ENCODE measurements around the gene ZNF496. TPM values are rescaled to one million over a fixed set of nuclear protein-coding genes. Genes with fewer than 3 reads are reported as not detected.

The ZNF496 gene
- total RNA-seq, 1 donor from 2014 or later = 47.1 TPM

GRCh38 chr1:247288341-247288740 is 43.3 kb downstream of the ZNF496 start:
- DNase-seq (ENCODE audit: extremely low spot score, unreplicated experiment) = peak; percentile 25
- H3K27ac Mint-ChIP-seq = no peak overlapping the region
- H3K4me3 Mint-ChIP-seq = no peak overlapping the region
- H3K27me3 Mint-ChIP-seq = no peaks in the 10 kb centered on the region
- H3K9me3 Mint-ChIP-seq = peaks cover 21% of the 10 kb centered on the region
- no peaks in the 10 kb centered on the region for H3K4me1 Mint-ChIP-seq (ENCODE audit: unreplicated experiment)
- H3K36me3 Mint-ChIP-seq = peaks cover 14% of the 10 kb centered on the region
- TF ChIP-seq CTCF (conservative IDR thresholded peaks at IDR 0.05) = no peak

GRCh38 chr1:247287460-247287859 is 44.2 kb downstream of the ZNF496 start:
- TF ChIP-seq CTCF (conservative IDR thresholded peaks at IDR 0.05) = peak; percentile 41
- DNase-seq (ENCODE audit: extremely low spot score, unreplicated experiment) = peak; percentile 52
- Mint-ChIP-seq H3K27me3 (no peaks in the 10 kb centered on the region), H3K27ac (no peak overlapping the region), H3K4me1 (ENCODE audit: unreplicated experiment) (no peaks in the 10 kb centered on the region), H3K36me3 (peaks cover 14% of the 10 kb centered on the region), H3K4me3 (no peak overlapping the region), H3K9me3 (peaks cover 21% of the 10 kb centered on the region)

GRCh38 chr1:247286134-247286670 is 45.5 kb downstream of the ZNF496 start:
- TF ChIP-seq CTCF (conservative IDR thresholded peaks at IDR 0.05) = no peak
- no peak overlapping the region for H3K4me3 Mint-ChIP-seq
- peaks cover 21% of the 10 kb centered on the region for H3K9me3 Mint-ChIP-seq
- no peaks in the 10 kb centered on the region for H3K27me3 Mint-ChIP-seq
- DNase-seq (ENCODE audit: extremely low spot score, unreplicated experiment) = no peak
- H3K36me3 Mint-ChIP-seq = peaks cover 14% of the 10 kb centered on the region
- H3K4me1 Mint-ChIP-seq (ENCODE audit: unreplicated experiment) = peaks cover 4% of the 10 kb centered on the region
- no peak overlapping the region for H3K27ac Mint-ChIP-seq

- DNase-seq (ENCODE audit: extremely low spot score, unreplicated experiment) = no peak
- no peaks in the 10 kb centered on the region for H3K27me3 Mint-ChIP-seq
- H3K27ac Mint-ChIP-seq = no peak overlapping the region
- H3K4me3 Mint-ChIP-seq = no peak overlapping the region
- peaks cover 4% of the 10 kb centered on the region for H3K36me3 Mint-ChIP-seq
- H3K4me1 Mint-ChIP-seq (ENCODE audit: unreplicated experiment) = peaks cover 9% of the 10 kb centered on the region
- peaks cover 4% of the 10 kb centered on the region for H3K9me3 Mint-ChIP-seq
- TF ChIP-seq CTCF (conservative IDR thresholded peaks at IDR 0.05) = no peak
Observed at GRCh38 chr1:247281001-247281574, 50.6 kb downstream of the ZNF496 start.

GRCh38 chr1:247277191-247277590 is 54.5 kb downstream of the ZNF496 start:
- TF ChIP-seq CTCF (conservative IDR thresholded peaks at IDR 0.05) = no peak
- peaks cover 4% of the 10 kb centered on the region for H3K9me3 Mint-ChIP-seq
- H3K27ac Mint-ChIP-seq = no peak overlapping the region
- no peaks in the 10 kb centered on the region for H3K27me3 Mint-ChIP-seq
- no peak overlapping the region for H3K4me3 Mint-ChIP-seq
- DNase-seq (ENCODE audit: extremely low spot score, unreplicated experiment) = no peak
- no peaks in the 10 kb centered on the region for H3K36me3 Mint-ChIP-seq
- peaks cover 9% of the 10 kb centered on the region for H3K4me1 Mint-ChIP-seq (ENCODE audit: unreplicated experiment)
